Panc1 (cell line): ENCODE measurements around the gene TECPR2. TPM values are rescaled to one million over a fixed set of nuclear protein-coding genes. Genes with fewer than 3 reads are reported as not detected.
A peak's percentile ranks its signal among the peaks of the same experiment; 100 is the strongest.
"Not testable (repeated sequence)": the region's sequence is repeated elsewhere in the genome, so short reads cannot be mapped to it uniquely, and the experiment has no call there.

Experiments used
- ATAC-seq: fragments of 200-7000 bp; cut with Tn5 transposase; 2 replicates; pipeline ENCODE4 v1.9.1; 2020; ENCODE audit warnings: mild to moderate bottlenecking, moderate library complexity
- BruUV-seq: library from RNA; stranded (reverse); fragments of 400-500 nt; replicated peaks from 2 replicates; lab custom pipeline; 2021; lab: Mats Ljungman, UMichigan
- CTCF ChIA-PET: fragments of 300-600 bp; sonication (Branson Sonifier 250); formaldehyde crosslinking; loops from one replicate; lab custom pipeline; 2022; ENCODE audit warnings: antibody characterized with exemption; lab: Charles Lee
- POLR2A ChIA-PET: fragments of 300-600 bp; sonication (Branson Sonifier 250); formaldehyde crosslinking; loops from one replicate; lab custom pipeline; 2022; ENCODE audit warnings: antibody characterized with exemption; lab: Charles Lee
- DNase-seq: peaks from one replicate; pipeline ENCODE4 v3.0.0-alpha.2; 2010; ENCODE audit warnings: low read depth, low spot score
- H3K27ac ChIP-seq: 2 replicates; pipeline ENCODE4 v1.5.1; 2011; ENCODE audit warnings: mild to moderate bottlenecking, low read length, inconsistent platforms
- H3K27me3 ChIP-seq: fragments of 200-500 bp; sonication (Bioruptor generic); 2 replicates; pipeline ENCODE4 v1.6.0; 2014; ENCODE audit warnings: low read length, inconsistent platforms; ENCODE audit not compliant: control insufficient read depth, insufficient read depth
- H3K36me3 ChIP-seq: fragments of 200-500 bp; sonication (Bioruptor generic); 2 replicates; pipeline ENCODE4 v1.5.1; 2014; ENCODE audit warnings: inconsistent platforms, mild to moderate bottlenecking, low read length, moderate library complexity; ENCODE audit not compliant: control insufficient read depth, insufficient read depth
- H3K4me1 ChIP-seq: 2 replicates; pipeline ENCODE4 v1.5.1; 2011; ENCODE audit warnings: inconsistent platforms, mild to moderate bottlenecking, low read length, moderate library complexity; ENCODE audit not compliant: control insufficient read depth, insufficient read depth
- H3K4me3 ChIP-seq, 2 experiments: 2 replicates each; pipeline ENCODE4 v1.5.1; 2011 to 2012; ENCODE audit warnings: low read depth in 2 of 2, low read length in 2 of 2, mild to moderate bottlenecking in 2 of 2, inconsistent platforms in 1 of 2, moderate library complexity in 1 of 2
- H3K9me3 ChIP-seq: fragments of 200-500 bp; sonication (Bioruptor generic); 2 replicates; pipeline ENCODE4 v1.5.1; 2014; ENCODE audit warnings: low read depth, mild to moderate bottlenecking, inconsistent platforms, low read length, moderate library complexity; ENCODE audit not compliant: control insufficient read depth, insufficient read depth
- POLR2AphosphoS5 ChIP-seq: IDR thresholded peaks from 2 replicates; pipeline ENCODE4 v1.6.1; 2012; ENCODE audit warnings: mild to moderate bottlenecking, low read depth, low read length, moderate library complexity
- SIN3A ChIP-seq: IDR thresholded peaks from 2 replicates; pipeline ENCODE4 v1.6.1; 2012; ENCODE audit warnings: low read depth, mild to moderate bottlenecking, low read length, moderate library complexity, borderline replicate concordance; ENCODE audit not compliant: insufficient read depth
- TCF7L2 ChIP-seq: IDR thresholded peaks from 2 replicates; pipeline ENCODE4 v1.6.1; 2011; ENCODE audit warnings: mild to moderate bottlenecking, low read depth, low read length, inconsistent platforms
- in situ Hi-C: cut with HindIII; loops from 2 replicates; pipeline ENCODE4 v1.10.0; 2016; ENCODE audit warnings: low sequenced_read_pairs, low pct_unique_long_range_greater_than_20kb
- intact Hi-C: fragments of 100-400 bp; cut with micrococcal nuclease; formaldehyde crosslinking; loops from one replicate; pipeline ENCODE4 v1.10.0; 2022; ENCODE audit not compliant: unreplicated experiment
- total RNA-seq: library from RNA; stranded (reverse); gene quantifications from one replicate; pipeline ENCODE4 v1.2.1, GENCODE V29; 2021; ENCODE audit not compliant: unreplicated experiment
- TF ChIP-seq, protein P1 (sequence below), 2 experiments: IDR thresholded peaks; 2 replicates each; pipeline ENCODE4 v1.6.1; 2011 to 2012; ENCODE audit warnings: low read depth in 2 of 2, control low read depth in 1 of 2, low read length in 1 of 2, mild to moderate bottlenecking in 1 of 2, moderate library complexity in 1 of 2; ENCODE audit not compliant: insufficient read depth in 1 of 2
- TF ChIP-seq, protein P2 (sequence below): fragments of 450-650 bp; IDR thresholded peaks from 2 replicates; pipeline ENCODE4 v1.5.1; 2017; ENCODE audit warnings: mild to moderate bottlenecking

Gene TECPR2
- total RNA-seq, 1 experiment from 2014 or later = 15.5 TPM

DNA sequence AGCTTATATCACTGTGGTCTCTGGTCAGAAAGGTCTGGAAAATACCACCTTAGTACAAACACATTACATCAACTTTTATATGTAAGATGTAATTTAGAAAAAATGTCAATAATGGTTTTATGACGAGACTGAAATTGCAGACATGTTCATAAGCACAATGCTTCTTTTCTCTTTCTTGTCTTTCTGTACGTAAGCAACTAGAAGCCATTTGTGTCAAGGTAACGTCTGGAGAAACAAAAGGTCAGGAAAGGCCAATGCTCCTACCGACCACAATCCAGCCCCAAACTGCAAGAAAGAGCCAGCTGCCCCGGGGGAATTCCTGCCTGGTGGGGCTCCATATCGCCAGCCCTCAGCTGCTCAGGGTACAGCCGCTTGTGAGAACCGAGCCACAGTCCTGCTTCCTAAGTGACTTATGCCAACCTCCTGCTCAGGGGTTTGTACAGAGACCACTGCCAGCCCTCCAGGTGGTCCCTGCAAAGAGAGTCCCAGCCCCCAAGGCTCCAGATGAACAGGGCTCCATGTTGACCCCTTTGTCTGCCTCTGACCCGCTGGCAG, 36.9 kb upstream of the TECPR2 start:
- ATAC-seq (peak; percentile 46; the same call in 1 of the 2 replicates), DNase-seq (no peak)
- Histone ChIP-seq H3K27me3 (no peaks in the 10 kb centered on the region), H3K4me1 (peaks cover 2% of the 10 kb centered on the region; the same call in 1 of the 2 replicates), H3K4me3 (no peak overlapping the region), H3K9me3 (no peaks in the 10 kb centered on the region), H3K27ac (no peak overlapping the region), H3K36me3 (no peaks in the 10 kb centered on the region)
- BruUV-seq = no TSS peak
- ChIA-PET POLR2A (no interaction called here), CTCF (no interaction called here)
- intact Hi-C loops = no loop called here
- TF ChIP-seq, protein P1, sequence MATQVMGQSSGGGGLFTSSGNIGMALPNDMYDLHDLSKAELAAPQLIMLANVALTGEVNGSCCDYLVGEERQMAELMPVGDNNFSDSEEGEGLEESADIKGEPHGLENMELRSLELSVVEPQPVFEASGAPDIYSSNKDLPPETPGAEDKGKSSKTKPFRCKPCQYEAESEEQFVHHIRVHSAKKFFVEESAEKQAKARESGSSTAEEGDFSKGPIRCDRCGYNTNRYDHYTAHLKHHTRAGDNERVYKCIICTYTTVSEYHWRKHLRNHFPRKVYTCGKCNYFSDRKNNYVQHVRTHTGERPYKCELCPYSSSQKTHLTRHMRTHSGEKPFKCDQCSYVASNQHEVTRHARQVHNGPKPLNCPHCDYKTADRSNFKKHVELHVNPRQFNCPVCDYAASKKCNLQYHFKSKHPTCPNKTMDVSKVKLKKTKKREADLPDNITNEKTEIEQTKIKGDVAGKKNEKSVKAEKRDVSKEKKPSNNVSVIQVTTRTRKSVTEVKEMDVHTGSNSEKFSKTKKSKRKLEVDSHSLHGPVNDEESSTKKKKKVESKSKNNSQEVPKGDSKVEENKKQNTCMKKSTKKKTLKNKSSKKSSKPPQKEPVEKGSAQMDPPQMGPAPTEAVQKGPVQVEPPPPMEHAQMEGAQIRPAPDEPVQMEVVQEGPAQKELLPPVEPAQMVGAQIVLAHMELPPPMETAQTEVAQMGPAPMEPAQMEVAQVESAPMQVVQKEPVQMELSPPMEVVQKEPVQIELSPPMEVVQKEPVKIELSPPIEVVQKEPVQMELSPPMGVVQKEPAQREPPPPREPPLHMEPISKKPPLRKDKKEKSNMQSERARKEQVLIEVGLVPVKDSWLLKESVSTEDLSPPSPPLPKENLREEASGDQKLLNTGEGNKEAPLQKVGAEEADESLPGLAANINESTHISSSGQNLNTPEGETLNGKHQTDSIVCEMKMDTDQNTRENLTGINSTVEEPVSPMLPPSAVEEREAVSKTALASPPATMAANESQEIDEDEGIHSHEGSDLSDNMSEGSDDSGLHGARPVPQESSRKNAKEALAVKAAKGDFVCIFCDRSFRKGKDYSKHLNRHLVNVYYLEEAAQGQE (IDR thresholded peaks at IDR 0.05; ENCODE audit: insufficient read depth in 1 of 2, low read depth in 2 of 2, low read length in 1 of 2) = no peak
- TF ChIP-seq, protein P2, sequence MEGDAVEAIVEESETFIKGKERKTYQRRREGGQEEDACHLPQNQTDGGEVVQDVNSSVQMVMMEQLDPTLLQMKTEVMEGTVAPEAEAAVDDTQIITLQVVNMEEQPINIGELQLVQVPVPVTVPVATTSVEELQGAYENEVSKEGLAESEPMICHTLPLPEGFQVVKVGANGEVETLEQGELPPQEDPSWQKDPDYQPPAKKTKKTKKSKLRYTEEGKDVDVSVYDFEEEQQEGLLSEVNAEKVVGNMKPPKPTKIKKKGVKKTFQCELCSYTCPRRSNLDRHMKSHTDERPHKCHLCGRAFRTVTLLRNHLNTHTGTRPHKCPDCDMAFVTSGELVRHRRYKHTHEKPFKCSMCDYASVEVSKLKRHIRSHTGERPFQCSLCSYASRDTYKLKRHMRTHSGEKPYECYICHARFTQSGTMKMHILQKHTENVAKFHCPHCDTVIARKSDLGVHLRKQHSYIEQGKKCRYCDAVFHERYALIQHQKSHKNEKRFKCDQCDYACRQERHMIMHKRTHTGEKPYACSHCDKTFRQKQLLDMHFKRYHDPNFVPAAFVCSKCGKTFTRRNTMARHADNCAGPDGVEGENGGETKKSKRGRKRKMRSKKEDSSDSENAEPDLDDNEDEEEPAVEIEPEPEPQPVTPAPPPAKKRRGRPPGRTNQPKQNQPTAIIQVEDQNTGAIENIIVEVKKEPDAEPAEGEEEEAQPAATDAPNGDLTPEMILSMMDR = no peak
- TF ChIP-seq POLR2AphosphoS5 (no peak), SIN3A (no peak), TCF7L2 (no peak)
- in situ Hi-C loops = no loop called here

DNA sequence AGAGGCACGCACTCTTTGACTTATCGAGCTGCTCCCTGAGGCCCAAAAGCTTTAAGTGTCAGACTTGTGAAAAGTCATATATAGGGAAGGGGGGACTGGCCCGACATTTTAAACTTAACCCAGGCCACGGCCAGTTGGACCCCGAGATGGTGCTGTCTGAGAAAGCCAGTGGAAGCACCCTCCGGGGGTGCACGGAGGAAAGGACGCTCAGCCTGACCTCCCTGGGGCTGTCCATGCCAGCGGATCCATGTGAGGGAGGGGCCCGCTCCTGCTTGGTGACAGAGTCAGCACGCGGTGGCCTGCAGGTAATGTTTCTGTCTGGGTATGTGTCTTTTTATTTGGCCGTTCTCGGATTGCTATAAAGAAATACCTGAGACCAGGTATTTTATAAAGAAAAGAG, 36.2 kb upstream of the TECPR2 start:
- in situ Hi-C loops = no loop called here

DNA sequence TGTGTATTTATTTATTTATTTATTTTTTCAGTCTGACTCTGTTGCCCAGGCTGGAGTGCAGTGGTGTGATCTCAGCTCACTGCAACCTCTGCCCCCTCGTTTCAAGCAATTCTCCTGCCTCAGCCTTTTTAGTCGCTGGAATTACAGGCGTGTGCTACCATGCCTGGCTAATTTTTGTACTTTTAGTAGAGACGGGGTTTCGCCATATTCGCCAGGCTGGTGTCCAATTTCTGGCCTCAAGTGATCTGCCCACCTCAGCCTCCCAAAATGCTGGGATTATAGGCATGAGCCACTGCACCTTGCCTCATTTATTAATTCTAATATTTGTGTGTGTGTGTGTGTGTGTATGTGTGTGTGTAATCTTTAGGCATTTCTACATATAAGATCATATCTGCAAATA, 33.4 kb upstream of the TECPR2 start:
- H3K4me3 ChIP-seq, H3K9me3 ChIP-seq, H3K4me1 ChIP-seq, H3K27me3 ChIP-seq, intact Hi-C loops, CTCF ChIA-PET, in situ Hi-C loops, POLR2A ChIA-PET, ATAC-seq, H3K27ac ChIP-seq, H3K36me3 ChIP-seq, DNase-seq, BruUV-seq: not testable (repeated sequence)

More for the DNA sequence above, 36.2 kb upstream of the TECPR2 start:
- H3K27me3 ChIP-seq = no peaks in the 10 kb centered on the region
- no peak for TF ChIP-seq TCF7L2
- TF ChIP-seq, protein P2 = no peak
- no peak for TF ChIP-seq SIN3A
- no peak for TF ChIP-seq POLR2AphosphoS5
- TF ChIP-seq, protein P1 (IDR thresholded peaks at IDR 0.05; ENCODE audit: insufficient read depth in 1 of 2, low read depth in 2 of 2, low read length in 1 of 2) = no peak
- no peaks in the 10 kb centered on the region for H3K36me3 ChIP-seq
- DNase-seq = no peak
- ChIA-PET POLR2A (no interaction called here), CTCF (no interaction called here)
- intact Hi-C loops = no loop called here
- H3K27ac ChIP-seq = no peak overlapping the region
- H3K4me3 ChIP-seq = no peak overlapping the region
- no TSS peak for BruUV-seq
- no peaks in the 10 kb centered on the region for H3K4me1 ChIP-seq
- no peaks in the 10 kb centered on the region for H3K9me3 ChIP-seq
- ATAC-seq = no peak
